ENCODE data around the gene CXCL1. TPM values are rescaled to one million over a fixed set of nuclear protein-coding genes. Genes with fewer than 3 reads are reported as not detected.

The CXCL1 gene
- total RNA-seq, 1 experiment from 2014 or later, result 0.45 TPM

- CTCF ChIA-PET, result no interaction called here
- no peak for TF ChIP-seq EZH2 (IDR thresholded peaks at IDR 0.05; ENCODE audit: borderline replicate concordance, low read depth, low read length, poor library complexity, severe bottlenecking)
- Histone ChIP-seq H3K27me3 (replicated peaks; ENCODE audit: insufficient read depth, low read depth, low read length, poor library complexity) (no peaks in the 10 kb centered on the region), H3K36me3 (ENCODE audit: insufficient read depth, low read length, poor library complexity, severe bottlenecking) (no peaks in the 10 kb centered on the region), H3K4me3 (ENCODE audit: low read depth, low read length, poor library complexity, severe bottlenecking) (no peak overlapping the region), H3K4me1 (ENCODE audit: insufficient read depth, low read length, poor library complexity, severe bottlenecking) (peaks cover under 1% of the 10 kb centered on the region), H3K27ac (ENCODE audit: low read depth, low read length, poor library complexity, severe bottlenecking) (no peak overlapping the region), H3K9me3 (ENCODE audit: low read depth, low read length, poor library complexity, severe bottlenecking) (no peaks in the 10 kb centered on the region)
- DNase-seq (ENCODE audit: low spot score), result no peak
- intact Hi-C loops (cut with micrococcal nuclease; ENCODE audit: unreplicated experiment), result no loop called here
- no TSS peak for BruUV-seq (replicated peaks)
- POLR2A ChIA-PET (ENCODE audit: low non-redundant PET), result no interaction called here
Measured at GRCh38 chr4:73891326-73891725, 22.1 kb downstream of the CXCL1 start.

GRCh38 chr4:73891739-73892405 lies 22.7 kb downstream of the CXCL1 start:
- CTCF ChIA-PET, result no interaction called here
- no peaks in the 10 kb centered on the region for H3K27me3 ChIP-seq (replicated peaks; ENCODE audit: insufficient read depth, low read depth, low read length, poor library complexity)
- H3K4me3 ChIP-seq (ENCODE audit: low read depth, low read length, poor library complexity, severe bottlenecking), result no peak overlapping the region
- POLR2A ChIA-PET (ENCODE audit: low non-redundant PET), result no interaction called here
- H3K36me3 ChIP-seq (ENCODE audit: insufficient read depth, low read length, poor library complexity, severe bottlenecking), result no peaks in the 10 kb centered on the region
- intact Hi-C loops (cut with micrococcal nuclease; ENCODE audit: unreplicated experiment), result no loop called here
- H3K9me3 ChIP-seq (ENCODE audit: low read depth, low read length, poor library complexity, severe bottlenecking), result no peaks in the 10 kb centered on the region
- TF ChIP-seq EZH2 (IDR thresholded peaks at IDR 0.05; ENCODE audit: borderline replicate concordance, low read depth, low read length, poor library complexity, severe bottlenecking) (no peak), CTCF (conservative IDR thresholded peaks at IDR 0.05; ENCODE audit: low read depth, low read length) (no peak)
- BruUV-seq (replicated peaks), result no TSS peak
- peak; percentile 26 for DNase-seq (ENCODE audit: low spot score)
- no peaks in the 10 kb centered on the region for H3K4me1 ChIP-seq (ENCODE audit: insufficient read depth, low read length, poor library complexity, severe bottlenecking)
- H3K27ac ChIP-seq (ENCODE audit: low read depth, low read length, poor library complexity, severe bottlenecking), result no peak overlapping the region

GRCh38 chr4:73892966-73893365 lies 23.8 kb downstream of the CXCL1 start:
- Histone ChIP-seq H3K27ac (ENCODE audit: low read depth, low read length, poor library complexity, severe bottlenecking) (no peak overlapping the region), H3K4me1 (ENCODE audit: insufficient read depth, low read length, poor library complexity, severe bottlenecking) (no peaks in the 10 kb centered on the region), H3K27me3 (replicated peaks; ENCODE audit: insufficient read depth, low read depth, low read length, poor library complexity) (no peaks in the 10 kb centered on the region), H3K9me3 (ENCODE audit: low read depth, low read length, poor library complexity, severe bottlenecking) (no peaks in the 10 kb centered on the region), H3K4me3 (ENCODE audit: low read depth, low read length, poor library complexity, severe bottlenecking) (no peak overlapping the region), H3K36me3 (ENCODE audit: insufficient read depth, low read length, poor library complexity, severe bottlenecking) (no peaks in the 10 kb centered on the region)
- ChIA-PET POLR2A (ENCODE audit: low non-redundant PET) (no interaction called here), CTCF (no interaction called here)
- TF ChIP-seq EZH2 (IDR thresholded peaks at IDR 0.05; ENCODE audit: borderline replicate concordance, low read depth, low read length, poor library complexity, severe bottlenecking), result no peak
- TF ChIP-seq CTCF (conservative IDR thresholded peaks at IDR 0.05; ENCODE audit: low read depth, low read length), result no peak
- no TSS peak for BruUV-seq (replicated peaks)
- intact Hi-C loops (cut with micrococcal nuclease; ENCODE audit: unreplicated experiment), result no loop called here
- DNase-seq (ENCODE audit: low spot score), result no peak

GRCh38 chr4:73894001-73894400 lies 24.8 kb downstream of the CXCL1 start:
- no peaks in the 10 kb centered on the region for H3K27me3 ChIP-seq (replicated peaks; ENCODE audit: insufficient read depth, low read depth, low read length, poor library complexity)
- no peaks in the 10 kb centered on the region for H3K4me1 ChIP-seq (ENCODE audit: insufficient read depth, low read length, poor library complexity, severe bottlenecking)
- no peak overlapping the region for H3K27ac ChIP-seq (ENCODE audit: low read depth, low read length, poor library complexity, severe bottlenecking)
- intact Hi-C loops (cut with micrococcal nuclease; ENCODE audit: unreplicated experiment), result no loop called here
- H3K9me3 ChIP-seq (ENCODE audit: low read depth, low read length, poor library complexity, severe bottlenecking), result no peaks in the 10 kb centered on the region
- BruUV-seq (replicated peaks), result no TSS peak
- DNase-seq (ENCODE audit: low spot score), result no peak
- H3K36me3 ChIP-seq (ENCODE audit: insufficient read depth, low read length, poor library complexity, severe bottlenecking), result no peaks in the 10 kb centered on the region
- POLR2A ChIA-PET (ENCODE audit: low non-redundant PET), result no interaction called here
- TF ChIP-seq EZH2 (IDR thresholded peaks at IDR 0.05; ENCODE audit: borderline replicate concordance, low read depth, low read length, poor library complexity, severe bottlenecking) (no peak), CTCF (conservative IDR thresholded peaks at IDR 0.05; ENCODE audit: low read depth, low read length) (no peak)
- no peak overlapping the region for H3K4me3 ChIP-seq (ENCODE audit: low read depth, low read length, poor library complexity, severe bottlenecking)
- CTCF ChIA-PET, result no interaction called here
